OCI-LY1 (cell line): Measurements from ENCODE around the gene SLCO4A1.

Experiments used
- CTCF ChIP-seq: fragments of 200-600 bp; sonication (generic), shearing (Covaris generic); IDR thresholded peaks from 2 replicates; pipeline ENCODE4 v1.5.1; 2017; ENCODE audit warnings: mild to moderate bottlenecking, antibody characterized with exemption, low read length, moderate library complexity, mixed read lengths
- EZH2 ChIP-seq: fragments of 200-600 bp; sonication (generic), shearing (Covaris generic); IDR thresholded peaks from 2 replicates; pipeline ENCODE4 v1.8.0; 2017; ENCODE audit warnings: borderline replicate concordance, mixed run types, mild to moderate bottlenecking, antibody characterized with exemption, low read length, moderate library complexity, mixed read lengths

GRCh38 chr20:62607366-62608217 is 34.7 kb upstream of the SLCO4A1 start:
- TF ChIP-seq CTCF = no peak
- TF ChIP-seq EZH2 = no peak
